Memory B cell (primary cell): ENCODE measurements around the gene NLRC5.
"Not testable (repeated sequence)": the region's sequence is repeated elsewhere in the genome, so short reads cannot be mapped to it uniquely, and the experiment has no call there.

Experiments used
- ATAC-seq: fragments of 150-1000 bp; cut with Tn5 transposase; 2 replicates; pipeline ENCODE4 v1.10.0; 2021; ENCODE audit warnings: low read depth, mild to moderate bottlenecking, moderate library complexity
- DNase-seq, 2 donors: peaks; one replicate each; pipeline ENCODE4 v3.0.0; 2022; ENCODE audit warnings: low spot score in 2 of 2
- H3K27ac Mint-ChIP-seq: one replicate; pipeline ENCODE4 v1.8.0; 2022; ENCODE audit warnings: mild to moderate bottlenecking, moderate library complexity, mixed read lengths
- H3K27me3 Mint-ChIP-seq: one replicate; pipeline ENCODE4 v1.8.0; 2022; ENCODE audit warnings: mixed read lengths
- H3K36me3 Mint-ChIP-seq: one replicate; pipeline ENCODE4 v1.8.0; 2022; ENCODE audit warnings: mild to moderate bottlenecking, mixed read lengths
- H3K4me1 Mint-ChIP-seq: one replicate; pipeline ENCODE4 v1.8.0; 2022; ENCODE audit warnings: mixed read lengths
- H3K4me3 Mint-ChIP-seq: one replicate; pipeline ENCODE4 v1.8.0; 2022; ENCODE audit warnings: mild to moderate bottlenecking, moderate library complexity, mixed read lengths
- H3K9me3 Mint-ChIP-seq: one replicate; pipeline ENCODE4 v1.8.0; 2022; ENCODE audit warnings: mixed read lengths

NLRC5 gene

DNA sequence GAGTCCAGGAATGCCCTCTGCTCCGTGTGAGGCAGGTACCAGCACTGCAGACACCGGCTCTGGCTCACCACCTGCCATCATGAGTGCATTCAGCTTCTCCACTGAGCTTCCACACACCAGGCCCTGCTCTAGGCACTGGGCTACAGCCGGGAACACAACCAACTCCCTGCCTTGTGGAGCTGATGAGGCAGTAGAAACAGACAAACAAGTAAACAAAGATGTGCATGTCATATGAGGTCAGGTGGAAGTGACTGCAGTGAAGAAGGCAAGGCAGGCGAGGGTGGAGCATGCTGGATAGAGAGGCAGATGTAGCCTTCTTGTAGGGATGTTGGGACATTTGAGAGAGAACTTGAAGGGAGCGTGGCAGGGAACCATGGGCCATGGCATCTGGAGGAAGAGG lies 5.0 kb downstream of the NLRC5 start:
- Mint-ChIP-seq H3K4me3 (peak overlapping the region; percentile 74), H3K36me3 (peaks cover 31% of the 10 kb centered on the region), H3K27ac (peak overlapping the region; percentile 78), H3K9me3 (no peaks in the 10 kb centered on the region), H3K4me1 (peaks cover 61% of the 10 kb centered on the region), H3K27me3 (no peaks in the 10 kb centered on the region)
- no peak for DNase-seq
- ATAC-seq: no peak

DNA sequence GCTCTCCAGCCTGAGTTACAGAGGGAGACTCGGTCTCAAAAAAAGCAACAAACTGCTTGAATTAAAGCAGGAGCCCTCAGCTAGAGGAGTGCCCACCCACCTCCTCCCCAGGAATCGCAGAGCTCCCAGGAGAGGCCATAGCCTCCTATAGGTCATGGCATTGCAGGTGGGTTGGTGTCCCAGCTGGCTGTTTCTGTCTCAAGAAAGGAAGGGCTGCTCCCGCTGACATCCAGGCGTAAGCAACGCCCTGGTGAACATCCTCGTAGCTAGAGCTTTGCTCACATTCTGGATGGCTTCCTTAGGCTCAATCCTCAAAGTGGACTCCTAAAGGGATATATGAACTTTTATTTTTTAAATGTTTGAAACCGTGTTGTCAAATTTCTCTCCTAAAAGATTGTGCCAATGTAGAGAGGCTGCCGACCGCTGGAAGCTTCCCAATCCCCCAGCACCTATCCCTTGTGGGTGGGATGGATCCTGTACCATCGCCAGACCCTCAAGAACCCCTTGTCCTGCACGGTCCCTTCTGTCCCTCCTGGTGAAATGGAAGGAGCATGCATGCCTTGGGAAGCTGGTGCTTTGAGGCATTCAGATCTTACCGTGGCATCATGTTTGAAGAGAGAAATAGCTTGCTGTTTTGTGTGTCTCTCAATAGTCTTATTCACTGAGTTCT lies 5.9 kb downstream of the NLRC5 start:
- Mint-ChIP-seq H3K27ac (peak overlapping the region; percentile 78), H3K36me3 (peaks cover 29% of the 10 kb centered on the region), H3K27me3 (no peaks in the 10 kb centered on the region), H3K4me1 (peaks cover 67% of the 10 kb centered on the region), H3K4me3 (peak overlapping the region; percentile 74), H3K9me3 (no peaks in the 10 kb centered on the region)
- DNase-seq (no peak), ATAC-seq (no peak)

DNA sequence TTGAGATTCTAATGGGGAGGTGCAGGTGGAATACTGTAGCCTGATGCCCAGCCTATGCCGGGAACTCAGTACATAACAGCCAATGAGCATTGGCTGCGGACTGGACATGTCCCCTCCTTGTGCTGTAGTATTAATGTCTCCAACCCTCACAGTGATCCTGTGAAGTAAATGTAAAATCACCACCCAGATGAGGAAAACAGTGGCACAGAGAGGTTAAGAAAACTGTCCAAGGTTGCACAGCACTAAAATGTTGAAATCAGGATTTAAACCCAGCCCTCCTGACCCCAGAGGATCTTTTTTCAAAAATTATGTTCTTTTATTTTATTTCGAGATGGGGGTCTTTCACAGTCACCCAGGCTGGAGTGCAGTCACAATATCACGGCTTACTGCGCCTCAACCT lies 7.9 kb downstream of the NLRC5 start:
- ATAC-seq (no peak), DNase-seq (no peak)
- Mint-ChIP-seq H3K4me3 (no peak overlapping the region), H3K4me1 (peaks cover 71% of the 10 kb centered on the region), H3K36me3 (peaks cover 27% of the 10 kb centered on the region), H3K27ac (peak overlapping the region; percentile 82), H3K9me3 (no peaks in the 10 kb centered on the region), H3K27me3 (no peaks in the 10 kb centered on the region)

DNA sequence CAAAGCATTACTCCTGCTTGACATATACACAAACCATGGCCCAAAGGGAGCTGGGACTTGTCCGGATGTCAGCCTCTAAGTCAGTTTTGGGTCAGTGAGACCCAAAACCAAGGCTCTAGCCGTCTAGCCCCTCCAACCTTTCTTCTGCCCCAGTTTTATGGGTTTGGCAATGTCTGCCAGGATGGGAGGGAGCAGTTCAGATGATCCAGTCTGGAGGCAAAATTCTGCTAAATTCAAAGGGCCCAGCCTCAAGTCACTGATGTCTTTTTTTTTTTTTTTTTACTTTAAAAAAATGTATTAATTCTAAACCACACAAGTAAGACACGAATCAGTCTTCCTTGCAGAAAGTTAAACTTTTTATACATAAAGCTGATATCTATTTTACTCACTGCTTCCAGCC lies 8.6 kb downstream of the NLRC5 start:
- H3K27ac Mint-ChIP-seq: peak overlapping the region; percentile 82
- H3K27me3 Mint-ChIP-seq: no peaks in the 10 kb centered on the region
- peaks cover 27% of the 10 kb centered on the region for H3K36me3 Mint-ChIP-seq
- ATAC-seq (no peak), DNase-seq (no peak)
- peaks cover 73% of the 10 kb centered on the region for H3K4me1 Mint-ChIP-seq
- H3K4me3 Mint-ChIP-seq: no peak overlapping the region
- no peaks in the 10 kb centered on the region for H3K9me3 Mint-ChIP-seq

DNA sequence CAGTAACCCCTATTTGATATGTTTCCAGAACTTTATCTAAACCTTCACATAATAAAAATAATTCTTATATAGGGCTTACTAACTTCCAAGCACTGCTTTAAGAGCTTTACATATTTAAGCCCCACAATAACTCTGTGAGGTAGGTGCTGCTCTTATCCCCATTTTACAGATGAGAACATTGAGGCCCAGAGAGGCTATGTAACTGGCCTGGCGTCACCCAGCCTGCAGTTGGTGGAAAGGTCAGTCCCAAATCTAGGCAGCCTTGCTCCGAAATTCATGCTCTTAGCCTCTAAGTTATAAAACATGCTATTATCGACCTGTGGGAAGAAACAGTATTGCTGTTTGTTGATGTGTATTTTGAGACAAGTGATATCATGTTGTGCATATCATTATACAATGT lies 9.0 kb downstream of the NLRC5 start:
- Mint-ChIP-seq H3K27me3 (no peaks in the 10 kb centered on the region), H3K9me3 (no peaks in the 10 kb centered on the region), H3K4me1 (peaks cover 72% of the 10 kb centered on the region), H3K27ac (peak overlapping the region; percentile 92), H3K36me3 (peaks cover 23% of the 10 kb centered on the region), H3K4me3 (no peak overlapping the region)
- DNase-seq (no peak), ATAC-seq (no peak)

DNA sequence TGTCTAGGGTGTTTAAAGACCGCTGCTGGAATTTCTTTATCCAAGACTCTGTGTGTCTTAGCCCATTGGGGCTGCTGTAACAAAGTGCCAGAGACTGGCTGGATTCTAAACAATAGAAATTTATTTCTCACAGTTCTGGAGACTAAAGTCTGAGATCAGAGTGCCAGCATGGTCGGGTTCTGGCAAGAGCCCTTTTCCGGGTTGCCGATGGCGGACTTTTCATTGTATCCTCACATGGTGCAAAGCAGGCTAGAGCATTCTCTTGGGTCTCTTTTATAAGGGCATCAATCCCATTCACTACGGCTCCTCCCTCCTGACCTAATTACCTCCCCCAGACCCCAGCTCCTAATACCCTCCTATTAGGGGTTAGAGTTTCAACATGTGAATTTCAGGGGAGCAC lies 9.5 kb downstream of the NLRC5 start:
- H3K4me3 Mint-ChIP-seq: peak overlapping the region; percentile 71
- H3K27ac Mint-ChIP-seq: peak overlapping the region; percentile 92
- H3K36me3 Mint-ChIP-seq: peaks cover 24% of the 10 kb centered on the region
- ATAC-seq (no peak), DNase-seq (no peak)
- no peaks in the 10 kb centered on the region for H3K27me3 Mint-ChIP-seq
- H3K9me3 Mint-ChIP-seq: no peaks in the 10 kb centered on the region
- peaks cover 72% of the 10 kb centered on the region for H3K4me1 Mint-ChIP-seq

DNA sequence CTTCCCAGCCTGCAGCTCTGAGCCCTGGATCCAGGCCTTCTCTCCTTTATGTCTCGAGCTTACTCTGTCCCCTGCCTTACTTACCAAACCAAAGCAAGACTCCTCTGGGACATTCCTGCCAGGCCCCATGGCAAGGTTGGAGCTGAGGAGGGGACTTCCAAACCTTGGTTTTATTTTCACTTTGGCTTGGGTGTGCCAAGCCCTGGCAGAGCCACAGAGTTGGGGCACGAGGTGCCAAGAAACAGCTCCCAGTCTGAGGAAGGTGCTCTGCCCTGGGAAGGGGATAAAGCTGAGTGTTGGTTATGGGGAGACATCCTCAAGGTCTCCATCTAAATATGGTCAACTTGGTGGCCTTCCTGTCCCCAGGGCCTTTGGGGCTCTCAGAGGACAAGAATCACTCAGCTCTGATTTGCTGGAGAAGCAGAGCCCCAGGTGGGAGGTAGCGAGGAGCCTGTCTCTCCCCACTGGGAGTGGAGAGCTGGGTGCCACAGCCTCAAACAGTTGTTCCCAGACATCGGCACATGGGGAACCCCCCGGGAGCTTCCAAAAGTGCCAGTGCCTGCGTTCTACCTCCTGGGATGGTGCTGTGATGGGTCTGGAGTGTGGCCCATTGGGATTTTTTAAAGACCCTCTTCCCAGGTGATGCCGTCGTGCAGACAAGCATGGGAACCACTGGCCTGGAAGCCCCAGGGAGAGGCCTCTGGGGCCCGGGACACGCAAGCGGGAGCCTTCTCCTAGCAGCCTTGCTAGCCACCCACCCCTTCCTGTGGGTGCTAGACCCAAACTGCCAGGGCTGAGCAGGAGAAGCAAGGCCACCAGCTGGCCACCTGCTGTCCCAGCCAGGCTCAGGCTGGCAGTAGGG lies 10.3 kb downstream of the NLRC5 start:
- H3K27me3 Mint-ChIP-seq: no peaks in the 10 kb centered on the region
- H3K4me1 Mint-ChIP-seq: peaks cover 71% of the 10 kb centered on the region
- DNase-seq: peak in 1 of 2 donors; percentile 37
- peaks cover 20% of the 10 kb centered on the region for H3K36me3 Mint-ChIP-seq
- peak overlapping the region; percentile 92 for H3K27ac Mint-ChIP-seq
- no peaks in the 10 kb centered on the region for H3K9me3 Mint-ChIP-seq
- peak overlapping the region; percentile 71 for H3K4me3 Mint-ChIP-seq
- peak; percentile 74 for ATAC-seq

DNA sequence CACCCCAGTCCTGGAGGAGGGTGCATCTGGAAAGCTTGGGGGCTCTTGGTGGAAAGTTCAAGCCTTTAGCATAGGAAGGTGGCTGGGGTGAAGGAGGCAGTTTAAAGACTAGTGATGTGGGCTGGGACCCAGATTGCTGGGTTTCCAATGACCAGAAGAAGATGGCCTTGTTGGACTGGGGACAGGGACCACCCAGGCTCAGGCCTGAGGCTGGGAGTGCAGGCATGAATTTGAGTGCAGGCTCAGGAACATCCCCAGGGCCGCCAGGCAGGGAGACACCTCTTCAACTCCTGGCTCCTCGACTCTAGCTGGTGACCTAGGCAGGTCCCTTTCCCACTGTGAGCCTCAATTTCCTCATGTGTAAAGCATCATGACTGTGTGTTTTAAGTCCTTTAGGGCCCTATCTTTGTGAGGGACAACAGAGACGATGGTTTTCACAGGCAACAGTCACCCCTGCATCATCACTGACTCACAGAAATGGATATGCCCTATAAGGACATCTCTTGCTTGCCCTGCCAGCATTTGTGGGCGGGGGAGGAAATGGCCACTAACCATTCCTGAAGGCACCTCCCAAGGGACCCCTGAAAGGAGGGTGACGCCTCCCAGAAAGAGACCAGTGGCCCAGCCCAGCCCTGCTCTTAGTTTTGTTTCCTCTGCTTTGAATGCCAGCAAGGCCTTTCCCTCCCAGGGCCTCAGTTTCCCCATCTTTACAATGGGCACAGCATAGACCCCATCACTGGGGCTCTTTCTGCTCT lies 11.1 kb downstream of the NLRC5 start:
- ATAC-seq (peak; percentile 26), DNase-seq (no peak)
- H3K4me1 Mint-ChIP-seq: peaks cover 75% of the 10 kb centered on the region
- H3K9me3 Mint-ChIP-seq: no peaks in the 10 kb centered on the region
- H3K4me3 Mint-ChIP-seq: peak overlapping the region; percentile 71
- peak overlapping the region; percentile 92 for H3K27ac Mint-ChIP-seq
- H3K27me3 Mint-ChIP-seq: no peaks in the 10 kb centered on the region
- H3K36me3 Mint-ChIP-seq: peaks cover 20% of the 10 kb centered on the region

DNA sequence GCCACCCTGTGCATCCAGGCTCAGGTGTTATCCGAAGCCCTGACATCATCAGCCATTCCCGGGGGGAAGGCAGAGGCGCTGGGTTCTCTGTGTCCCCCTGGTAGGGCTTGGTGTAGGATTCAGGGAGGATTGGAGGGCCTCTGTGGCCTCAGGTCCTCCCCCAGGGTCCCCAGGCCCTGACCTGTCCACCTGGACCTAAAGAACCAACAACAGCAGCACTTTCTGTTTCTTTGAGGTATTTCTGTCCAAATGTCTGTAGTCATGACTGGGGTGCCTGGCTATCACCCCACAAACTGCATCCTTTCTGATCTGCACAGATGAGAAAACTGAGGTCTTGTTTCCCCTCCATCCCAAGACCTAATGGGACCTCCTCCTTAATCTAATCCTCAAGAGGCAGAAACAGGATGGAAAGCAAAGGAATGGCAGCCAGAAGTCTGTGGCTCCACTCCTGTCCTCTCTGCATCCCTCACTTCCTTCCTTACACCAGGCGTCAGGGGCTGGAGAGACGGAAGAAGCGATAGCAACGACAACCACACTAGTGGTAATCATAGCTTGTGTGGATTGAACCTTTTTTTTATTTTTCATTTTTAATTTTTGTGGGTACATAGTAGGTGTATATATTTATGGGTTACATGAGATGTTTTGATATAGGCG lies 11.8 kb downstream of the NLRC5 start:
- no peaks in the 10 kb centered on the region for H3K9me3 Mint-ChIP-seq

DNA sequence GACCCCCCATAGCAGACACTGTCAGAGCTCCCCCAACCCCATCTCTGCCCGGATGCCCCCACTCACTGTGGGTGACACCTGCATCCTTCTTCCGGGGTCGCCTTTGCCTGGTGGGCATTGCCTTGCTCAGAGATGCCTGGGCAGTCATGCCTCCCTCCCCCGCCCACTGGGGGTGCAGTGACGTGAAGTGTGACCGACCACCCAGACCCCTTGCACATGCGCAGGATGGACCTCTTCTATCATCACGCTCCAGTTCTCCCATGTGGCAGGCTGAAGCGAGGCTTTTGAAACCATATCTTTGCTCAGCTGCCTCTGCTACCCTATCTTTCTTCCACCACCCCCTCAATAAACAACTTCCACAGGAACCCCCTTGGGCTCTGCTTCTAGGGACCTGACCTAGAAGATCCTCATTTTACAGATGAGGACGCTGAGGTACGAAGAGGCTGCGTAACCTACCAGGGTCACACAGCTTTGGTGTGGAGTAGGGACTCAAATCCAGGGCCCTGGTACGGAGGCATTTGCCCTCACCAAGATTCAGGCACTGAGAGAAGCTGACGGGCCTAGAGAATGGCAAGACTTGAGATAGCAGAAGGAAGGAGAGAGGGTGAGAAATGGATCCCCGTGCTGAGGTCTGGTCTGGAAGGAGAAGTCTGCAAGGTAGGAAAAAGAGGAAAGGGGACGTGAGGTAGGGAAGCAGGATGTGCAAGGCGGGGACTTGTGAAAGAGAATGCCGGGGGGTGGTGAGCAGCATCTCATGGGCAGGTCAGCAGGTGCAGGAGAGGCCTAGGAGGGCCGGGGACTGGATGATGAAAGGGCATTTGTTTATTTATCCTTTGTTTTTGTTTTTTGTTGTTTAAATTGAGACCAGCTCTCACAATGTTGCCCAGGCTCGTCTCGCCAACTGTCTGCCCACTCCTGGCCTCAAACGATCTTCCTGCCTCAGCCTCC lies 14.4 kb downstream of the NLRC5 start:
- H3K9me3 Mint-ChIP-seq: no peaks in the 10 kb centered on the region

More for the DNA sequence above, 11.8 kb downstream of the NLRC5 start:
- peak overlapping the region; percentile 73 for H3K4me3 Mint-ChIP-seq
- H3K4me1 Mint-ChIP-seq: peaks cover 69% of the 10 kb centered on the region
- ATAC-seq (no peak), DNase-seq (no peak)
- H3K27ac Mint-ChIP-seq: peak overlapping the region; percentile 92
- peaks cover 15% of the 10 kb centered on the region for H3K36me3 Mint-ChIP-seq
- H3K27me3 Mint-ChIP-seq: no peaks in the 10 kb centered on the region

DNA sequence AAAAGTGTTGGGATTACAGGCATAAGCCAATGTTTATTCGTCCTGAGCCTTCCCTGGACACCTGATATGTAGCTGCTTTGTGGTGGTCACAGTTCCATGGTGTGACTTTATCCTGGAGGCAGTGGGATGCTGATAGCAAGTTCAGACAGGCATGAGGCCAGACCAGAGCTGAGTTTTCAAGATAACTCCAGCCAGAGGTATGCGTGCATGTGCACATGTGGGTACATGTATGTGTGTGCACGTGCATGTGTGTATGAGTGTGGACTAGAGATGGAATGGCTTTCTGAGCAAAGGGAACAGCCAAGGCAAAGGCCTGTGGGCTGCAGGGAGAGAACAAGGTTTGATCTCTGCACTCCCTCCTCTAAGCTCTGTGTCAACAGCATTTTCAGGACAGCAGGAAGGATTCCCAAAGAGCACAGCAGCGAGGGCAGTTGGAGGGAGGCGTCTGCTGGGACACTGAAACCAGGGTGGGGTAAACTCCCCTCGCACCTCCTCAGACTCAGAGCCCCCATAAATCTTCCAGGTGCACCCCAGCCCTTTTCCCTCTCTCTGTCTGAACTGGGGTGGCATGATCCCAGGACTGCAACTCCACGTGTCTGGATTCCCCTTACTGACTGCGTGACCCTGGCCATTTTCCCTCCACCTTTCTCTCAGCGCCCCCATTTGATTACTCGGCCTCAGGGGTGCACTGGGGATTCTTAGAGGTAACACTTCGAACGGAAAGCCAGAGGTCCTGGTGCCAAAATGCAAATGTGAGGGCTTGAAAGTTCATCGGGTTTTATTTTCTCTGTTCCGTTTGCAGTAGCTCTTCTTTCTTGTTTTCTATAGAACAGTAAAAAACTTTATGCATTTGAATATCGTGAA lies 15.3 kb downstream of the NLRC5 start:
- DNase-seq: no peak
- H3K4me1 Mint-ChIP-seq: peaks cover 58% of the 10 kb centered on the region
- no peaks in the 10 kb centered on the region for H3K9me3 Mint-ChIP-seq
- peak overlapping the region; percentile 92 for H3K27ac Mint-ChIP-seq
- no peaks in the 10 kb centered on the region for H3K27me3 Mint-ChIP-seq
- ATAC-seq: no peak
- H3K4me3 Mint-ChIP-seq: peak overlapping the region; percentile 76
- H3K36me3 Mint-ChIP-seq: peaks cover 9% of the 10 kb centered on the region

More for the DNA sequence above, 14.4 kb downstream of the NLRC5 start:
- ATAC-seq: peak; percentile 30
- Mint-ChIP-seq H3K27me3 (no peaks in the 10 kb centered on the region), H3K36me3 (peaks cover 8% of the 10 kb centered on the region), H3K27ac (peak overlapping the region; percentile 92), H3K4me3 (peak overlapping the region; percentile 76), H3K4me1 (peaks cover 63% of the 10 kb centered on the region)
- no peak for DNase-seq

DNA sequence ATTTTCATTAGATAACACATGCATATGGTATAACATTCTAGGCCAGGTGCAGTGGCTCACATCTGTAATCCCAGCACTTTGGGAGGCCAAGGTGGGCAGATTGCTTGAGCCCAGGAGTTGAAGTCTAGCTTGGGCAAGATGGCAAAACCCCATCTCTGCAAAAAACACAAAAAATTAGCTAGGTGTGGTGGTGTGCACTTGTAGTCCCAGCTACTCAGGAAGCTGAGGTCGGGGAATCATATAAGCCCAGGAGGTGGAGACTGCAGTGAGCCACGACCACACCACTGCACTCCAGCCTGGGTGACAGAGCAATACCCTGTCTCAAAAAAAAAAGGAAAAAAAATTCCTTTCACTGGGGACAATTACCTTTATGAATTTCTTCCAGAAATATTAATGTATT lies 16.2 kb downstream of the NLRC5 start:
- not testable (repeated sequence) for H3K9me3 Mint-ChIP-seq, H3K27me3 Mint-ChIP-seq, DNase-seq, ATAC-seq
- peaks cover 13% of the 10 kb centered on the region for H3K36me3 Mint-ChIP-seq
- H3K27ac Mint-ChIP-seq: peak overlapping the region; percentile 92
- H3K4me3 Mint-ChIP-seq: peak overlapping the region; percentile 27
- H3K4me1 Mint-ChIP-seq: peaks cover 58% of the 10 kb centered on the region
